ENCODE results near the gene UTF1. TPM values are rescaled to one million over a fixed set of nuclear protein-coding genes. Genes with fewer than 3 reads are reported as not detected.
"Not testable (repeated sequence)": the region's sequence is repeated elsewhere in the genome, so short reads cannot be mapped to it uniquely, and the experiment has no call there.

Gene UTF1
- total RNA-seq, 4 donors from 2014 or later: not detected

DNA sequence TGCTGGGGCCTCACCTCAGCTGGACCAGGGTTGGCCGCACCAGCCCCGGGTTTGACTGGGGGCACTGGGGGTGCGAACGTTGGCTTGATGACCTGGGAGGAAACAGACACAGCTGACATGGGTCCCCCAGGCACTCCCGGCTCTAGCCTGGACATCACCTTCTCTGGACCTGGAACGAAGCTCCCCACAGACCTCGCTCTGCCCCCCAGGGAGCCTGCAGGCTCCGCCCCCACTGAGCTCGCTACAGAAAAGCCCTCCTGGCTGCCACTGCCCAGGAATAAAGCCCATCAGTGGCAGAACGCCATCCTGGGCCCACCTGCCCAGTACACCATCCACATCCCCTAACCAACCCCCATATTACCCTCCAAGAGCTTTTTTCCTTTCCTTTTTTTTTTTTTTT, 33.7 kb downstream of the UTF1 start:
- no peaks in the 10 kb centered on the region for H3K9me3 ChIP-seq
- no peak overlapping the region for H3K4me3 ChIP-seq
- no peaks in the 10 kb centered on the region for H3K27me3 ChIP-seq
- peaks cover 0 to 4% of the 10 kb centered on the region in 2 donors for H3K36me3 ChIP-seq
- peaks cover 0 to 38% (median 12%) of the 10 kb centered on the region in 3 donors for H3K4me1 ChIP-seq
- 88% methylated on average over 9 of the region's 10 CpGs; no CpG with 5 or more reads in 1 of the 2 donors for WGBS, 2 donors (ENCODE audit: low coverage in 1 of 2)
- ATAC-seq: no peak
- TF ChIP-seq EP300 (IDR thresholded peaks at IDR 0.05) (no peak), POLR2A (IDR thresholded peaks at IDR 0.05) (no peak), POLR2AphosphoS5 (IDR thresholded peaks at IDR 0.05) (no peak)
- TF ChIP-seq, protein P1, sequence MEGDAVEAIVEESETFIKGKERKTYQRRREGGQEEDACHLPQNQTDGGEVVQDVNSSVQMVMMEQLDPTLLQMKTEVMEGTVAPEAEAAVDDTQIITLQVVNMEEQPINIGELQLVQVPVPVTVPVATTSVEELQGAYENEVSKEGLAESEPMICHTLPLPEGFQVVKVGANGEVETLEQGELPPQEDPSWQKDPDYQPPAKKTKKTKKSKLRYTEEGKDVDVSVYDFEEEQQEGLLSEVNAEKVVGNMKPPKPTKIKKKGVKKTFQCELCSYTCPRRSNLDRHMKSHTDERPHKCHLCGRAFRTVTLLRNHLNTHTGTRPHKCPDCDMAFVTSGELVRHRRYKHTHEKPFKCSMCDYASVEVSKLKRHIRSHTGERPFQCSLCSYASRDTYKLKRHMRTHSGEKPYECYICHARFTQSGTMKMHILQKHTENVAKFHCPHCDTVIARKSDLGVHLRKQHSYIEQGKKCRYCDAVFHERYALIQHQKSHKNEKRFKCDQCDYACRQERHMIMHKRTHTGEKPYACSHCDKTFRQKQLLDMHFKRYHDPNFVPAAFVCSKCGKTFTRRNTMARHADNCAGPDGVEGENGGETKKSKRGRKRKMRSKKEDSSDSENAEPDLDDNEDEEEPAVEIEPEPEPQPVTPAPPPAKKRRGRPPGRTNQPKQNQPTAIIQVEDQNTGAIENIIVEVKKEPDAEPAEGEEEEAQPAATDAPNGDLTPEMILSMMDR (IDR thresholded peaks at IDR 0.05): no peak
- H3K27ac ChIP-seq: no peak overlapping the region

DNA sequence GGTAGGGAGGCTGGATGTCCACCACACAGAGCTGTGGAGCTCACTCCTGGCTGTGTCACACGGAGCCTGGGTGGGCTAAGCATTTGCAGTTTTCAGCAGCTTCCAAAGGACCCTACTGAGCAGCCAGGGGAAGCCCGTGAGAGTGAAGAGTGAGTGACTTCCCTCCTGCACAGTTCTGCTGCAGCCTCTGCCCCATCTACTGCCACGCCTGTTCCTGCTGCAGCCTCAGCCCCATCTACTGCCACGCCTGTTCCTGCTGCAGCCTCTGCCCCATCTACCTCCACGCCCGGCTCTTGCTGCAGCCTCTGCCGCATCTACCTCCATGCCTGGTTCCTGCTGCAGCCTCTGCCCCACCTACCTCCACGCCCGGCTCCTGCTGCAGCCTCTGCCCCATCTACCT, 34.4 kb downstream of the UTF1 start:
- peaks cover 0 to 30% (median 7%) of the 10 kb centered on the region in 3 donors for H3K4me1 ChIP-seq
- no peak for ATAC-seq

DNA sequence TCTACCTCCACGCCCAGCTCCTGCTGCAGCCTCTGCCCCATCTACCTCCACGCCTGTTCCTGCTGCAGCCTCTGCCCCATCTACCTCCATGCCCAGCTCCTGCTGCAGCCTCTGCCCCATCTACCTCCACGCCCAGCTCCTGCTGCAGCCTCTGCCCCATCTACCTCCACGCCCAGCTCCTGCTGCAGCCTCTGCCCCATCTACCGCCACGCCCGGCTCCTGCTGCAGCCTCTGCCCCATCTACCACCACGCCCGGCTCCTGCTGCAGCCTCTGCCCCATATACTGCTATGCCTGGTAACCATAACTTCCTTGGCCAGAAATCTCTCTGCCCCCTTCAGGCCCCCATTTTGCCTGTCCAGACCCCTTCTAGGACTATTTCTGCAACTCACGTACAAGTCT, 35.0 kb downstream of the UTF1 start:
- not testable (repeated sequence) for H3K27me3 ChIP-seq, H3K9me3 ChIP-seq, ATAC-seq, H3K4me3 ChIP-seq, H3K27ac ChIP-seq
- H3K36me3 ChIP-seq: peaks cover 0 to 18% of the 10 kb centered on the region in 2 donors
- H3K4me1 ChIP-seq: peaks cover 0 to 24% (median 1%) of the 10 kb centered on the region in 3 donors
- WGBS, 2 donors (ENCODE audit: low coverage in 1 of 2): 75 to 93% methylated on average over 5 to 7 of the region's 10 CpGs

More for the DNA sequence above, 34.4 kb downstream of the UTF1 start:
- TF ChIP-seq, protein P1 (IDR thresholded peaks at IDR 0.05): no peak
- TF ChIP-seq EP300 (IDR thresholded peaks at IDR 0.05) (no peak), POLR2AphosphoS5 (IDR thresholded peaks at IDR 0.05) (no peak), POLR2A (IDR thresholded peaks at IDR 0.05) (no peak)
- Histone ChIP-seq H3K9me3 (no peaks in the 10 kb centered on the region), H3K4me3 (no peak overlapping the region), H3K27me3 (no peaks in the 10 kb centered on the region), H3K27ac (no peak overlapping the region), H3K36me3 (peaks cover 0 to 12% of the 10 kb centered on the region in 2 donors)
- WGBS, 2 donors (ENCODE audit: low coverage in 1 of 2): 57 to 63% methylated on average over 7 of the region's 9 CpGs

DNA sequence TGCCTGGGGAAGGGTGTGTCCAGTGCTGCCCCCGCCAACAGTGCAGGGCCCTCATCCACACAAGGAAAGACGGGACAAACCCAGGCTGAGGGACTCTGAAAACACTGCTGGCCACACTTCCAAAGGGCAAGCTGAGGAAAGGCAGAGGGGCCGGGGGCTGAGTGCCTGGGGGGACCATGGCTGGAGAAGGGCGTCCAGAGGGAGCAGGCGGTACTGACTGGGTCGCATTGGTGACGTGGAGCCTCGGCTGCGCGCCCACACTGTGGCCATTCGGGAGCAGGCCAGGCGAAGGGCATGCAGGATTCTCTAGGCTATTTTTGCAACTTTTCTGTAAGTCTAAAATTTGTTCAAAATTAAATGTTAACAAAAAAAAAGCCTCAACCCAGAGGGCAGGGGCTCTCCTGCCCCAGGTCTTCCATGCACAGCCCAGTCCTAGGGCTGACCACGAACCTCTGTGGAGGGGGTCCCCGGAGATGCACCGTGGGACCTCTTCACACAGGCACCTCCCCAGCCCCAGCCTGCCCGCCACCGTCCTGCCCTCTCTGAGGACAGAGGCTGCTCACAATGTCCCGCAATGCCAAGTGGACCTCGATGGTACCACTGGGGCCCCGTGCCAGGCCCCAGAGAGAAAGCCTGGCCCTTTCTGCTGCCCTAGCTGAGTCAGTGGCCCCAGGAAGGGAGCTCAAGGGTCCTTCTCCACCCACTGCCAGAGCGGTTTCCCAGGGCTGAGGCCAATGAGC, 36.2 kb downstream of the UTF1 start:
- Histone ChIP-seq H3K36me3 (peaks cover 0 to 30% of the 10 kb centered on the region in 2 donors), H3K27ac (no peak overlapping the region), H3K9me3 (no peaks in the 10 kb centered on the region), H3K27me3 (no peaks in the 10 kb centered on the region), H3K4me3 (no peak overlapping the region), H3K4me1 (peaks cover 0 to 12% (median 0%) of the 10 kb centered on the region in 3 donors)
- TF ChIP-seq POLR2A (IDR thresholded peaks at IDR 0.05) (no peak), POLR2AphosphoS5 (IDR thresholded peaks at IDR 0.05) (no peak), EP300 (IDR thresholded peaks at IDR 0.05) (no peak)
- TF ChIP-seq, protein P1 (IDR thresholded peaks at IDR 0.05): no peak
- no peak for ATAC-seq
- 84 to 87% methylated on average over 6 to 14 of the region's 21 CpGs for WGBS, 2 donors (ENCODE audit: low coverage in 1 of 2)

DNA sequence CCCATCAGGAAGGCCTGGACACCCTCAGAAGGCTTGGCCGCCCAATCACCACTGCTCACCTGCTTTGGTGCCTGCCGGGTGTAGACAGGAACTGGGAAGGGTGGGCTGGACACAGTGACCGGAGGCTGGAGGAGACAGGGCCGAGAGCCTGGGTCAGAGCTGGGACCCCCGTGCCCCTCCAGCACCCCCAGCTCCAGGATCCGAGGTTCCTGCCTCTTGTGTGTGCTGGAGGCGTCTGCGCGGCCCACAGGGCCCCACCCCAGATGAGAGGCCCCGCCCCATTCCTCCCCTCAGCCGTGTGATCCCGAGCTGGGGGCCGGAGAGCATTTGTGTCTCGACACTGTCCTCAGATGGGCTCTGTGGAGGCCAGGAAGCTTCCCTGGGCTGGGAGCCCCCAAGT, 37.3 kb downstream of the UTF1 start:
- no peaks in the 10 kb centered on the region for H3K9me3 ChIP-seq
- TF ChIP-seq EP300 (IDR thresholded peaks at IDR 0.05): no peak
- TF ChIP-seq, protein P1 (IDR thresholded peaks at IDR 0.05): no peak
- TF ChIP-seq POLR2AphosphoS5 (IDR thresholded peaks at IDR 0.05): no peak
- no peak for TF ChIP-seq POLR2A (IDR thresholded peaks at IDR 0.05)
- H3K27ac ChIP-seq: no peak overlapping the region
- no peak for ATAC-seq
- H3K4me1 ChIP-seq: peaks cover 0 to 7% (median 0%) of the 10 kb centered on the region in 3 donors
- H3K36me3 ChIP-seq: peaks cover 0 to 37% of the 10 kb centered on the region in 2 donors
- no CpG with 5 or more reads among the region's 14 CpGs for WGBS, 2 donors (ENCODE audit: low coverage in 1 of 2)
- H3K27me3 ChIP-seq: no peaks in the 10 kb centered on the region
- no peak overlapping the region for H3K4me3 ChIP-seq
